Superior temporal gyrus (tissue), 1 donor: ENCODE data around the gene STXBP2.

ENCODE experiments used
- DNase-seq: peaks from one replicate; pipeline ENCODE4 v3.0.0-alpha.2; 2016; ENCODE audit errors: extremely low spot score

The STXBP2 gene

DNA sequence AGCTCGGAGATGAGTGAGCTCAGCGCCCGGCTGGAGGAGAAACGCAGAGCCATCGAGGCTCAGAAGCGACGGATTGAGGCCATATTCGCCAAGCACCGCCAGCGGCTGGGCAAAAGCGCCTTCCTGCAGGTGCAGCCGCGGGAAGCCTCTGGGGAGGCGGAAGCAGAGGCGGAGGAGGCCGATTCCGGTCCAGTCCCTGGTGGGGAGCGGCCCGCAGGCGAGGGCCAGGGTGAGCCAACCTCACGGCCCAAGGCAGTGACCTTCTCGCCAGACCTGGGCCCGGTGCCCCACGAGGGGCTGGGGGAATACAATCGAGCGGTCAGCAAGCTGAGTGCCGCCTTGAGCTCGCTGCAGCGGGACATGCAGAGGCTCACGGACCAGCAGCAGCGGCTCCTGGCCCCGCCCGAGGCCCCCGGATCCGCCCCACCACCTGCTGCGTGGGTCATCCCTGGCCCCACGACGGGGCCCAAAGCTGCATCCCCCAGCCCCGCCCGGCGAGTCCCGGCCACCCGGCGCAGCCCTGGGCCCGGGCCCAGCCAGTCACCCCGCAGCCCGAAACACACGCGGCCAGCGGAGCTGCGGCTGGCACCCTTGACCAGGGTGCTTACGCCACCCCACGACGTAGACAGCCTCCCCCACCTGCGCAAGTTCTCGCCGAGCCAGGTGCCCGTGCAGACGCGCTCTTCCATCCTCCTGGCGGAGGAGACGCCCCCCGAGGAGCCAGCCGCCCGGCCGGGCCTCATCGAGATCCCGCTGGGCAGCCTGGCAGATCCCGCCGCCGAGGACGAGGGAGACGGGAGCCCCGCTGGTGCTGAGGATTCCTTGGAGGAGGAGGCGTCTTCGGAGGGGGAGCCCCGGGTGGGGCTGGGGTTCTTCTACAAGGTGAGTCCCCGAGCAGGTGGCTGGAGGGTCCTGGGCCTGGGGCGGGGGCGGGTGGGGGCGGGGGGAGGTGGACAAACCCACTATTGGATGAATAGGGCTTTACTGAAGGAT lies 24.3 kb upstream of the STXBP2 start:
- no peak for DNase-seq

DNA sequence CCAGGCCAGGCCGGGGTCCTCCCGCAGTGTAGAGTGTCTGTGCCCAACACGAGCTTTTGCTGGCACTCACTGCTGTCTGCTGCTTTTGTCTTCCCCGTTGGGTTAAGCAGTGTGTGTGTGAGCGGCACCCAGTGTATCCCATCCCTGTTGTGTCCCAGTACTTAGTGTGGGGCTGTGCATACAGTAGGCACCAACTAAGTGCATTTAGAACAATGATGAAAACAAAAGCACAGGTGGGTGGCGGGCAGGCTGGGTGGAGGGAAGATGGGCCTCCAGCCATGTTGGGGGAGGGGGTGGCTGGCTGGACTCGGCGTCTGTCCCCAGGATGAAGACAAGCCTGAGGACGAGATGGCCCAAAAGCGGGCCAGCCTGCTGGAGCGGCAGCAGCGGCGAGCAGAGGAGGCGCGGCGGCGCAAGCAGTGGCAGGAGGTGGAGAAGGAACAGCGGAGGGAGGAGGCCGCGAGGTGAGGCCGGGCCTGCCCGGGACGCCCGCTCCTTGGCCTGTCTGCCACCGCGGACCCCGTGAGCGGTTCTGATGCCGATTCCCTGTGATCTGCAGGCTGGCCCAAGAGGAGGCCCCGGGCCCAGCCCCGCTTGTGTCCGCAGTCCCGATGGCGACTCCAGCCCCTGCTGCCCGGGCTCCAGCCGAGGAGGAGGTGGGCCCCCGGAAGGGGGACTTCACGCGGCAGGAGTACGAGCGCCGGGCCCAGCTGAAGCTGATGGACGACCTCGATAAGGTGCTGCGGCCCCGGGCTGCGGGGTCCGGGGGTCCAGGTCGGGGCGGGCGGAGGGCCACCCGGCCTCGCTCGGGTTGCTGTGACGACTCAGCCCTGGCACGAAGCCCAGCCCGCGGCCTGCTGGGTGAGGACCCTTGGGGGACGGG lies 21.8 kb upstream of the STXBP2 start:
- DNase-seq = no peak

DNA sequence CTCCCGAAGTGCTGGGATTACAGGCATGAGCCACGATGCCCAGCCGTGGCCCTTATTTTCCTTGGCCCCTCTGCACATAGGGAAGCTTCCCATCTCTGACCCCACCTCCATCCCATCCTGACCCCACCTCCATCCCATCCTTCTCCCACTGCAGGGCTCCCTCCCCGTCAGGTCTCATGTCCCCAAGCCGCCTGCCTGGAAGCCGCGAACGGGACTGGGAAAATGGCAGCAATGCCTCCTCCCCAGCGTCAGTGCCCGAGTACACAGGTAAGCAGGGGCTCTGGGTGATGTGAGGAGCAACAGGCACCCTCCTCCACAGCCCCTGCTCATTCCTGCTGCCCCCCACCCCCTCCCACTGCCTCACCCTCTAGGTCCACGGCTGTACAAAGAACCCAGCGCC lies 19.7 kb upstream of the STXBP2 start:
- no peak for DNase-seq

DNA sequence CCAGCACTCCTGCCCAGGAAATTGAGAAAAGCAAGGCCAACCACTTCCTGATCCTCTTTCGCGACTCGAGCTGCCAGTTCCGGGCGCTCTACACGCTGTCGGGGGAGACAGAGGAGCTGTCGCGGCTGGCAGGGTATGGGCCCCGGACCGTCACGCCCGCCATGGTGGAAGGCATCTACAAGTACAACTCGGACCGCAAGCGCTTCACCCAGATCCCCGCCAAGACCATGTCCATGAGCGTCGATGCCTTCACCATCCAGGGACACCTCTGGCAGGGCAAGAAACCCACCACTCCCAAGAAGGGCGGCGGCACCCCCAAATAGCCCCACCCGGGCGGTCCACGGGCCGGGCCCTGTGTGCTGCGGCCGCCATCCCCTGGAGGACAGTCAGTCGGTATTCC lies 19.2 kb upstream of the STXBP2 start:
- no peak for DNase-seq

DNA sequence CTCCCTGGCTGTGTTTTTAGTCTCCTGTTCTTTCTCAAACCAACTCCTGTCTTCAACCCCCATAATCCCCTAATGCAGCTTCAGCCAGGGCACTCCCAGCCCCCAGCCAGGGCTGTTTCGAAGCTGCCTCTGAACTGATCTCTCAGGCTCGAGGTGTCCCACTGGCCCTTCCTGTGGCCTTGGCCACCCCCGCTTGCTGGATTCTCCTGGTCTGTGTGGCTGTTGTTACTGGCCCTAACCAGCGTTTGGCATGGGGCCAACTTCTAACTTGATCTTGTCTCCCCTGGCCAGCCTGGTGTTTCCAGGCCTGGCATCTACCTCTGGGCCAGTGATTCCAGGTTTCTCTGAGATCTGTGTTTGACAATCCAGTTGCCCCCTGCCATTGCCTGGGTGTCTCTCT lies 18.6 kb upstream of the STXBP2 start:
- no peak for DNase-seq

DNA sequence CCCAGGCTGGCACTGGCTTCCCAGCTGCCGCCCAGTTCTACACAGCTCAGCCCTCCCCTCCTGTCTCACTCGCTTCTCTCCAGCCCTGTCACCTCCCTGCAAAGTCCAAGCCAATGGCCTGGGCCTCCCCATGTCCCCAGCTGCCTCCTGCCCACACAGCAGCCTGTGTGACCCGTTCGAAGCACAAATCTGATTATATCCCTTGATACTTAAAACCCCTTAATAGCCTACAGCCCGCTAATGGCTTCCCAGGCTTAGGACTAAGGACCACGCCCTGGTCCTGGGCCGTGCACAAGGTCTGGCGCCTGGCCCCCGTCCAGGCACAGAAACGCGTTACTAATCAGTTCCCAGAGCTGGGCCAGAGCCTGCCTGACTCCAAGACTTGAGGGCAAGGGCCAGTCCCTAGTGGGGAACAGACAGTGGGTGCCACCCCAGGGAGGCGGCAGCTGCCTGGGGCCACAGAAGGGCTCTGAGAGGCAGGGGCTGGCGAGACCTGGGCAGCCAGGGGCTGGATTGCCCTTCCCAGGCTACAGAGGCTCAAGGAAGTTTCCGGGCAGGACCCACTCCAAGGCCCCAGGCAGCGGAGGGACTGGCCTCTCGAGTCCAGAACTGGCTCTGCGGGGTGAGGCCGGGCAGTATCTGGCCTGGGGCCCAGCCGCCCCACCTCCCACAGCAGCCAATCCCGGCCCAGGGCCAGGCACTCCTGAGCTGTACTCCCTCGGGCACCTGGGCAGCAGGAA lies 18.0 kb upstream of the STXBP2 start:
- DNase-seq = no peak

DNA sequence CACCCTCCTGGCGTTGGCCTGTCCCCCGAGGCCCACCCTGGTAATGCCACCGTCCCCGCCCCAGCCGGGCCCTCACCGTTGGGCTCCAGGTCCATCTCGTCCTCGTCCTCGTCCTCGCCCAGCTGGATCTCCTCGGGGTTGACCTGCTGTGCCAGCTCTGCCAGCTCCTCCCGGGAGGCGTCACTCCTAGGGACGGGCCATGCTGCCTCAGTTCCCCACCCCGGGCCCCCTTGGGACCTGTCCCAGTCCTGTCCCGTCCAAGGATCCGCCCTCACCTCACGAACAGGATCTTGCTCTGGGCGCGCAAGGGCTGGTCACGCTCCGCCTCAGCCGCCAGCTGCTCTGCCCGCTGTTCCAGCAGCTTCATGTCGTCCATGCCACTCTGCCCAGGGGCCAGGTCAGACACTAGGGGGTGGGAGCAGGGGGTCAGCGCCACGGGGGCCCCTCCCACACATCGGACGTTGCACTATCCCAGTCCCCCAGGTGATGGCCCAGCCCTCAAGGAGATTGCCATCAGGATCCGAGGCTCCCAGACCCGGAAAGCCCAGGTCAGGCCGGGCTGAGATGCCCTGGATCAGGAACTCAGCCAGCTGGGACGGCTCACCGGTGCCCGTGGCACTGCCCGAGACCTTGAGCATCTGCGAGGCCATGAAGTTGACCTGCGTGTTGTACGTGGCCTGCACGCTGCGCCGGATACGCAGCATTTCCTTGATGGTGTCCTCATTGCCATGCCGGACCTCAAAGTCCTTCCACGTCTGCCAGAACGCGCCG lies 17.1 kb upstream of the STXBP2 start:
- DNase-seq = no peak

DNA sequence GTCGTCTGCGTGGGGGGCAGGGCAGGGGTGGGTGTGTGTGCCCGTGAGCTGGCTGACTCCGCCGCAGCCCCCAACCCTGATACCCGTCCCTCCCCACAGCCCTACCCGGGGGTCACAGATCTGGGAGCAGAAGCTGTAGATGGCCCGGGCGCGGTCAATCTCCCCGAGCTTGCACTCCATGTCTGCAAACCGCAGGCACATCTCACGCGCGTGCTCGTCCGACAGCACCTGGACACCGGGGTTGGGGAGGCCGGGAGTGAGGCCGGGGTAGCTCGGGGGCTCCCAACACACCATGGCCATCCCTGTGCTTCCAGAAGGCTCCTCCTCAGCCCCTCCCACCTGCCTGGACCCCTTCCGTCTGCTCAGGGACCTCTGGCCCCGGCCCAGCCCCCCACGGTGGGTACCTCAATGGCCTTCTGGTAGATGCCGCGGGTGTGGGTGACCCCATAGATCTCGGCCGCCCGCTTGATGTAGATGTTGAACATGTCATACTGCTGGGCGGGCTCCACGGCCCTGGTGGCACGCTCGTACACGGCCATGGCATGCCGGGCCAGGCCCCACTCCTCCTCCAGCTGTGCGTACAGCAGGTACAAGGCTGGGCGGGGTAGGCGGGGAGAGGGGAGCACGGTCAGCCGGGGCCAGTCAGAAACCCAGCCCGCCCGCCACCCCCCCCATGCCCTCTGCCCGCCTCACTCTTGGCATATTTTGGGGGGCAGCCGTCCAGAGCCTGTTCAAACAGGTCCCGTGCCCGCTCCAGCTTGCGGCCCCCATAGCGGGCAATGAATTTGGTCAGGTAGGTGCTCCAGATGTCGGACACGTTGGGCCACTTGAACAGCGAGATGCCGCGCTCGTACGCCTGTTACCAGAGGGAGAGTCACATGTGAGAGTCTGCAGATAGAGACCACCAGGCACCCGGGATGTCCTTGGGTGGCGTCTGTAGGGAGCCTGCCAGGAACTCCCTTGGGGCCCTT lies 16.2 kb upstream of the STXBP2 start:
- no peak for DNase-seq

DNA sequence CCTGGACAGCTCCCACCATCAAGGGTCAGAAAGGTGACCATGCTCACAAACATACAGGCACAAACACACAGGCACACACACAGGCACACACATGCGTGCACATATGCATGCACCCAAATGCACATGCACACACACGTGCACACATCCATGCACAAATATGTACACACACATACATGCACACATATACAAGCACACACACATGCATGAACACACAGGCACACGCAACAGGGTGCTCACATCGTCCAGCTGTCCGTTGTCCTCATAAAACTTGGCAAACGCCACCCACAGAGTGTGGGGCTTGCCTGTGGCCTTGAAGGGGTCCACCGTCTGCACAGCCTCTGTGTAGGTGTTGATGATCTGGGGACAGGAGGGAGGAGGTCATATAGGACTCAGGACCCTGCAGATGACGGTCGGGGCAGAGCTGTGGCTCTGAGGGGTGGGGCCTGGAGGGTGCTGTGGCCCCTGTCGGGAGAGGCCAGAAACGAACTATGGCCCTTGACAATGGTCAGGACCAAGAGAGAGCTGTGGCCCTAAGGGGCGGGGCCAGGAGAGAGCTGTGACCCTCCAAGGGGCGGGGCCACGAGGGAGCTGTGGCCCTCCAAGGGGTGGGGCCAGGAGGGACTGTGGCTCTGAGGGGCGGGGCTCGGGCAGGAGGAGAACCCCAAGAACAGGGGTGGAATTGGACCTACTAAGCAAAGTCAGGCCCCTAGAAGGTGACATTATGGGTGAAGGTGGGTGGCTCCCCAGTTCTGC lies 13.8 kb upstream of the STXBP2 start:
- no peak for DNase-seq

DNA sequence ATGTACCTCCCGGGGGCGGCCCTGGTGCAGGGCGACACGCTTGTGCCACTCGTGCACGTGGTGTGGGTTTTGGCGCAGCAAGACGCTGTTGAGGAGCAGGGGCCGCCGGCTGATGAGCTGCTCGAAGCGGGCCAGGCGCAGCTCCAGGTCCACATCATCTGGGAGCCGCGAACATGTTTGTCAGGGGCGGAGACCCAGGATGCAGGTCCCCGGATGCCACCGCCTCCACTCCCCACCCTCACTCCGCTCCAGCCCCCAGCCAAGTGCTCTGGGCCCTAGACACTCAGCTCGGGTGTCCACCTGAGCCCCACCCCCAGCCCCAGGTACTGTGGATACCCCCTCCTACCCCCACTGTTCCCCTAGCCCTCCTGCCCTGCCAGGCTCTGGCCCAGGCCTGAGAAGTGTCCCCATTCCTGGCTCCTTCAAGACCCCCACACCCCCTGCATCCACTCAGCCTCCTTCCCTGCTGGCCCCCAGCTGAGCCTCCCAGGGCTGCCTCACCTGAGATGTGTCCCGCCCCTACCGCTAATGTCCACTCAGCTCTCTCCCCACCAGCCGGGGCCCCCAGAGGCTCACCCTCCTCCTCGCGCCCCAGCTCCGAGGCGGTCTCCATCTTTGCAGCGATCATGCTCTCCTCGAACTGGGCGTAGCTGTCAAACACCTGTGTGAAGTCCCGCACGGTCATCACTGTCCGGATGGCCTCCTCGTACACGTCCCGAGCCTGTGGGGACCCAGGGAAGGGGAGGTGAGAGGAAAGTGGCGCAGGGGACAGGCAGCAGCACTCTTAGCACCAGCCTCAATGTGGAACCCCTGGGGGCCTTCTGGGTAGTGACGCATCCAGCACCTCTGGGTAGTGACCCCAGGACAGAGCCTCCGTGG lies 12.9 kb upstream of the STXBP2 start:
- no peak for DNase-seq

DNA sequence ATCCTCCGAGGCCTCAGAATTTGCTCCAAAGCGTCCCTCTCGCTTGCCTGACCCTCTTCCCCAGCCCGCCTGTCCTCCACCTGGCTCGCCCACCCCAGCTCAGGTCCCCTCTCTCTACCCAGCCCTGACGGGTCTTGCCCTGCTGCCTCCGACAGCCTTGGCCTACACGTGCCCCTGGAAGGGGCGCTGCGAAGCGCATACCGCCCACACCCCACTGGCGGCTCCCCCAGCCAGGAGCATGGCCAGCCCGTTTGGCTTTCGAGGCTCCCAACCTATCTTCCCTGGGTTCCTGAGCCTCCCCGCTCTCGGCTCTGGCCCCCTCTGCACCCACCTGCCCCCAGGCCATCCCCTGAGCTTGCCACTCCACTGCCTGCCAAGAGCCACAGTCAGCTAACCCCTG lies 12.1 kb upstream of the STXBP2 start:
- DNase-seq = no peak

DNA sequence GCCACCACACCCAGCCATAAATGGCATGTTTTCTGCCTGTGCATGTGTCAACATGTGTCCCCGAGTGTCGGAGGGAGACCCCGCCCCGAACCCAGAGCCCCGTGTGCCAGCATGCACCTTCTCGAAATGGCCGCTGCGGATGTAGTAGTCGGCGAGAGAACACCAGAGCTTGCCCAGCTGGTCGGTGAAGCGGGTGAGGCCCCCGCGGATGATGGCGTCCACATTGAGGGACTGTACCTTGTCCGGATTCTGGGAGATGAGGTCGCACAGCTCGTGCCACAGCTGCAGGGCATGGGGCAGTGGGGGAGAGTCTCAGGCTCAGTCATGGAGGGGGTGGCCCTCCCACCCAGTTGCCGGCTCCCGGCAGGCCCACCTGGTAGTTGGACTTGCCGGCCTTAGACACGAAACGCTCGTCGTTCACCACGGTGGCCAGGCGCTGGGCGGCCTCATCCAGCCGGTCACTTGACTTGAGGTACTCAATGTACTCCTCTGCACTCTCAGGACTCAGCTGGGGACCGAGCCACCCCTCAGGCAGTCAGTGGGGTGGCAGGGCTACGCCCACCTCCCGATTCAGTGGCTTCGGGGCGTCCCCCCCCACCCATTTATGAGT lies 11.0 kb upstream of the STXBP2 start:
- DNase-seq = no peak

DNA sequence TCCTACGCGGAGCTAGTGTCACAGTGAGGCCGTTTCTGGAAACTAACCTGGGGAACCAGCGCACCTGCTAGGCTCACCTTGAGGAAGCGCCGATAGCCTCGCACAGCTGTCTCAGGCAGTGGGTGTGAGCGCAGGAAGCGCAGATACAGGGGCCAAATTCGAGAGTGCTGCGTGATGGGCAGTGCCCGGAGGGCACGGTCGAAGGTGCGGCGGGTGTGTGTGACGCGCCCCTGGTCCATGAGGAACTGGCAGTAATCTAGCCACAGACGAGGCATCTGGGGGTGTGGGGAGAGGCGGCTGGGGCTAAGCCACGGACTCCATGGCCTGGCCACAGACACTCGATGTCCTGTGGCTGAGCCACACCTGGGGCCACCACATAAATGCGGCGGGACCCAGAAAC lies 9.7 kb upstream of the STXBP2 start:
- no peak for DNase-seq

DNA sequence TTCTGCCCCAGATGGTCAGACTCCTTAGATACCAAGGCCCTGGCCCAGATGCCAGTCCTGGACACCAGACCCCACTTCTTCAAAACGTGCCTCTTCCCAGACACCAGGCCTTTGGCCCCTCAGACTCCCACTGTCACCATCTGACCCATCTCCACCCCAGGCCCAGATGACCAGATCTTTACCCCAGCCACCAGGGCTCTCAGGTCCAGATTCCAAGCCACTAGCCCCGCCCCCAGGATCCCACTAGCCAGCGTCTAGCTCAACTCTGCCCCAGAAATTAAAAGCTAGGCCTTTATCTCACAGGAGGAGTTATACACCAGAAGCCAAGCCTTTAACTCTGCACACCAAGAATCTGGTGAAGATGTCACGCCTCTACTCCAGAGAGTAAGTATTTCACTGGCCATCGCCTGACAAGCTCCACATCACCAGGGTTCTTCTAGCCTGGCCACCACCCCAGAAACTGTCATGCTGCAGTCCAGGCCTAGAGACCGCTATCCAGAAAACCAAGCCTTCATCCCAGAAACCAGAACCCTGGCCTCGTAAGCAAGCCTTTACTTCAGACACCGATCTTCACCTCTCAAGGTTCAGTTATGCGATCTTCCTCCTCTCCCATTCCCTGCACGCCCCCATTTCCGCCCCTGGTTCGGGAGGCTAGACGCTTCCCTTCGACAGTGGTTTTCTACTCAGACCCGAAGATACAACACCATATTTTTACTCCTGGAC lies 8.2 kb upstream of the STXBP2 start:
- no peak for DNase-seq

DNA sequence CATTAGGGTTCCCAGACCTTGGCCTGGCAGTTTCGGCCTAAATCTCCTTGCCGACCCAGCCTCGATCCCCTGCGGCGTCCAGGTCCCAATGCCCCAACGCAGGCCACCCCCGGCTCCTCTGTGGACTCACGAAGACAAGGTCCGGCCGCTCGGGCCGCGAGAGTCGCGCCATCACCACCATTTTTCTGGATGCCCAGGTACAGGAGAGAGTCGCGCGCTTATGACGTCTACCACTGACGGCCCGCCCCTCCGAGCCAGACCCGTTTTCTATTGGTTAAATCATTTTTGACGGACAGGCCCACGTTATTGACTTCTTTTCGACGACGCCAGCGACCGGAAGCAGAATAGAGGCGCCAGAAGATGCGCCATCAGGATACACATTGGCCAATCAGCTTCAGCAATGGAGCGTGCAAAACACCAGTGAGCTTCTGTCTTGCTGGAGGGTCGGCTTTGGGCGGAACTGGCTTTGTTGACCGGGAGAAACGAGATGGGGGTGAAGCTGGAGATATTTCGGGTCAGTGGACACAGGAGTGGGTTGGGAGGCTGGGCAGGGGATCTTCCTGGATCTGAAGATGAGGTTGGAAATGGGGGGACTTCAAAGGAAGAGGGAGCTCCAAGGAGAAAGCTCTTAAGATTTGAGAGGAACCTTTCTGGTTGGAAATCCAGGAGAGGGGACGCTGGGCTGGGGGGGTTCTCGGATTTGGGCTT lies 7.4 kb upstream of the STXBP2 start, which contains the start of the genes PET100 and XAB2:
Gene PET100, plus strand, starts transcription at position 447 of the 708 bp plus-strand sequence. Its CDS starts 41 bp downstream, at position 488.
Gene XAB2, minus strand, starts transcription at position 199 of the 708 bp plus-strand sequence. Its CDS starts 18 bp downstream, at position 181.
- DNase-seq = peak; percentile 100

DNA sequence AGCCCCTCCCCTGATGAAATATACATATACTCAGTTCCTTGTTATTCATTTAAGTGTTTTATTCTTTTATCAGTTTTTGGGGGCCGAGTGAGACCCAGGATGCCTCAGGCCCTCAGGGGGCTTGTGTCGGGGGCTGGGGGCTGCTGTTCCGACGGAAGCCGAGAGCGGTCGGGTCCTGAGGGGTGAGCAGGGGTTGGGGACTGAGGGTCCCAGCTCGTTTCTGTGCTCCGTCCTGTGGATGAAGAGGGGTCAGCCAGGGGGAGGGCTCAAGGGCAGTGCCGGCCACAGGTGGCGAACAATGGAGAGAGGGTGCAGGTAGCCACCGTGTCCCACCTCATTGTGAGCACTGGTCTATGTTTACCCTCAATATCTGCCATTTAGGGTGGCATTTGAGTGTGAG lies 5.3 kb upstream of the STXBP2 start:
- no peak for DNase-seq
